GM19099 (cell line): ENCODE data around the gene ZSCAN23.

Source experiments
- POLR2A ChIP-seq: IDR thresholded peaks from 3 replicates; pipeline ENCODE4 v1.6.1; 2011; ENCODE audit warnings: low read depth; ENCODE audit not compliant: insufficient read length; ENCODE audit errors: extremely low read depth

Gene ZSCAN23

DNA sequence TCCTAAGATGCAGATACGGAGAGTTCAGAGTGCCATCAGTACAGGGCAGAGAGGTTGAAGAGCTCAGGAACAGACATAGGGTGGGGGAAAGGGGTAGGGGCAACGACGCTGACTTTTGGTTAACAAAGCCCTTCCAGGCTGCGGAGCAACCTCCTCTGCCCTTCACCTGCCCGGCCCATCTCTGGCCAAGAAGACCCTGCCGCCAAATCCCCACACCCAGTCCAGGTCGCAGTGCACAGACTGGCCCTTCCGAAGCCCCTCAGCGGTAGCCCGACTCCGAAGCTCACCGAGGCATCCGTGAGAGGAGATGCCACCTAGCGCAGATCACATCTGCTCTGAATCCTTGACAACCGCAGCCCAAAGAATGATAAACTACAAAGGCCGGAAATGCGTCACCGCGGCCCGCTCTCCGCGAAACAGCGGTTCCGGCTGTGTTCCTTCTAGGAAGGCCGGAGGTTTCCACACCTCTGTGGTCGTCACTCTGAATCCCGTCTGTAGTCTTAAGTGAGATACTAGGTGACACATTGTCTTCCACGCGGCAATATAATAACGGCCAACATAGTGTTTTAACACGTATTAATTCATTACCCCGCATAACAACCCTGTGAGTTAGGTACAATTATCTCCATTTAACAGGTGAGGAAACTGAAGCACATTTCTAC lies at the start of gene ZSCAN23:
TSS of gene ZSCAN23 (minus strand) at position 380 of the 662 bp plus-strand sequence. CDS start 7,225 bp downstream, outside the sequence.
- peak; percentile 83 for TF ChIP-seq POLR2A

DNA sequence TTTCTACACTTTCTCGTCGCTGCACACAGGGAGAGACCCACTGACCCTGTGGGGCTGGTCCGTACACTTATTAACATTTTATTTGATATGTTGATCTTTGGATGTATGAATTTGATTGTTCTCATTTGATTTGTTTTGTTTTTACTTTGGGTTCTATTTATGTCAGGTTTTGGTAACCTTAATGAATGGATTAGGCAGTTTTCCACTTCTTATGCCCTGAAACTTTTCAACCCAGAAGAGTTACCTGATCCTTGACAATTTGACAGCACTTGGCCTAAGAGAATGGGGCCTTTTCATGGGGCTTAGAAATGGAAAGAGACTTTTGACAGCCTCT lies 48.7 kb upstream of the ZSCAN23 start:
- no peak for TF ChIP-seq POLR2A

DNA sequence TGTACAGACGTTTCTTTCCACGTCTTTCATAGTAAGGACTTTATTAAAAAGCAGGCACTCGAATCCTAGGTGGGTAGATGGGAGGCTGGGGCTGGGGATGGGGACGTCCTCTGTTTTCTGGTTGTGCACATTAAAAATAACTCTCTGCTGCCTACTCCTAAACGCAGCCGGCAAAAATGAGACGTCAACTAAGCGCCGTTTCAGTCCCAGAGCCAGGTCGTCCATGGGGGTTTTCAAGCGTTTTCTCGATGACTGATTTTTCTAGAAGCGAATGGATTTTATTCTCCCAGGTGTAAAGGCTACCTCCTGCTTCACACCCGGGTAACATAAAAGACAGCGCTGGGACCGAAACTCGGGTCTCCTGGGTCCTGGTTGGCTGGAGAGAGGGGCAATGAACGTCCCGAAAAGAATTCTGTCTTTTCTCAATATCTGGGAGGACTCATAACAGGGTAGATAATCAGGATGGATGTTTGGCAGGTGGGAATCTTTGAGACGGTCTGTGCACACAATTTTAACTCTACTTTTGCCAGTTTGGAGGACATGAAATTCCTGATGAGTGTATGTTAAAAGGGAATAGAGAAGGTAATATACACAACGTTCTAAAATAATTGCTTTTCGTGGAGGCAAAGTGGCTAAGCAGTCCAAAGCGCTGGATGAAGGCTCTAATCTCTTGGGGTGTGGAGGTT lies 47.1 kb upstream of the ZSCAN23 start:
- no peak for TF ChIP-seq POLR2A

DNA sequence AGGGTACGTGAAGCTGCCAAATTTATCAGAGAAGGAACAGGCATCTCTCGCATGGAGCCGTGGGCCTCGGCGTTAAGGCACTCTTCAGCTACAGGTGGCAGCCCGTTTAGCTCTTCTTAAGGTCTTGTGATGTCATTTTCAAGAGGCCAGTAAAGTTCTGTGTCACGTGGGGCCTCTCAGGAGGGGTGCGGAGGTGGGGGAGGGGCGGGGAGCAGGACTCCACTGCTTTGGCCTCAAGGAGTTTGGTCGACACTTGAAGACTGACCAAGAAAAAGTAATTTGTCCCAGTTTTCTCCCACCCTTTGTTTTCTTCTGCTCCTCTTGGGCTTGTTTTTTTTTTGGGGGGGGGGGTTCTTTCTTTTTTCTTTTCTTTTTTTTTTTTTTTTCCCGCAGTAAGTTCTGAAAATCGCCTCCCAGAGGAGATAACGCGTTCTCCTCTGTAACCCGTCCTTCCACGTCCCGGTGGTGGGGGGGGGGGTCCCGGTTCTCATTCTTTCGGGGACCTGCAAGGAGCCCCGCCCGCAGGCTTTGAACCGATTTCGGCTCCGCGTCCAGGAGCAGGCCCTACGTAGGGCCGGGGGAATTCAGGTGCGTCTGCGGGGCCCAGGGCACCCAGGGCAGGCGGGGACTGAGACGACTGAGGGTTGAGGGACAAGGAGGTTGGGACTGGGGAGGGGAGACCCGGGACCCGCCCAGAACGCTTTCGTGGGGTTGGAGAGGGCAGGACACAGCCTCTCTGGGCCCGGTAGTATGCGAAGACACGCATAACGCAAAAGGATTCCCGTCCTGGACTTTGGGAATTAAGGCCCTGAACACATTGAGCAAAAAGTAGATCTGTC lies 46.3 kb upstream of the ZSCAN23 start:
- TF ChIP-seq POLR2A = peak; percentile 32

DNA sequence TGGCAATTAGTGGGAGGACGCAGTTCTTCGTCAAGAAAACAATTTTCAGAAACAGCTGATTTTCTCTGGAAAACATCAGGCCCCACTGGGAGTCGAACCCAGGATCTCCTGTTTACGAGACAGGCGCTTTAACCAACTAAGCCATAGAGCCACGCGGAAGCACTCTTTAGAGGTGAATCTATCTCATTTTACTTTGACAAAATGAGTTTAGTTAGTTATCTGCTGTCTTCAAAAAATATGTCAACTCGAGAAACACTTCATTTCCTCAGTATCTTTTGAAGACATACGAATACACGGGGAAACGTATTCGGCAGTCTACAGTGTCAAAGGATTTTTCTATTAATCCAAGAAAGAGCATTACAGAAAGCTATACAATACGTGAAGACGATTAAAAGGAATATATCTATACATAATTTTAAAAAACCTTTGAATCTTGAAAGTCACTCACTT lies 45.6 kb upstream of the ZSCAN23 start:
- TF ChIP-seq POLR2A = no peak

DNA sequence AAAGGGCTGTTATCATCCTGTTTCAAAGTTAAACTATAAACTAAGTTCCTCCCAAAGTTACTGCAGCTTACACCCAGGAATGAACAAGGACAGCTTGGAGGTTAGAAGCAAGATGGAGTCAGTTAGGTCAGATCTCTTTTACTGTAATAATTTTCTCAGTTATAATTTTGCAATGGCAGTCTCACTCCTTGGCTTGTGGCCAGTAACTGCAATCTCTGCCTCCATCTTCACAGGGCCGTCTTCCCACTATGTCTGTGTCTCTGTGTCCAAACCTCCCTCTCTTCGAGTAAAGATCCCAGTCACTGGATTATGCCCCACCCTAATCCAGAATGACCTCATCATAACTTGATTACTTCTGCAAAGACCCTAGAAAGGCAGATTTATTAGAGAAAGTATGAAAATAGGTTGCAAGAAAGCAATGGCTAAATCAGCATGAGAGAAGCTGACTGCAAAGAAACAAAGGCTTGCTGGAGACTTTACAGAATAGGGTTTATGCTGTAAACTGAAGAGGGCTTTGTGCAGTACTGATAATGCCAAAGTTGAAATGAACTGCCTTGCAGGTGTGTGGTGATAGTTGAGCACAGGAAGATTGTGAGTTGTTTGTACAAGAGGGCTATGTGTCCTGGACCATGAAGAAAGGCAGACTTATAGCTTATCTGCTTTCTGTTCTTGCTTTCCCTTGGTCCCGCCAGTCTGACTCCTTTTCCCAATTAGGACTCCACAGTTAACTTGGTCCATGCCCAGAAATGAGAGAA lies 43.9 kb upstream of the ZSCAN23 start:
- no peak for TF ChIP-seq POLR2A

DNA sequence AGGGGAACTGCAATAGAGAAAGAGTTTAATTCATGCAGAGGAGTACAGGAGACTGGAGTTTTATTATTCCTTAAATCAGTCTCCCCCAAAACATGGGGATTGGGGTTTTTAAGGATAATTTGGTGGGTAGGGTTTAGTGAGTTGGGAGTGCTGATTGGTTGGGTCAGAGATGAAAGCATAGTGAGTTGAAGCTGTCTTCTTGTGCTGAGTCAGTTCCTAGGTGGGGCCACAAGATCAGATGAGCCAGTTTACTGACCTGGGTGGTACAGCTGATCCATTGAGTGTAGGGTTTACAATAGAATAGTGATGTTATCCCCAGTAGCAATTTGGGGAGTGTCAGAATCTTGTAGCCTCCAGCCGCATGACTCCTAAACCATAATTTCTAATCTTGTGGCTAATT lies 43.2 kb upstream of the ZSCAN23 start:
- no peak for TF ChIP-seq POLR2A

DNA sequence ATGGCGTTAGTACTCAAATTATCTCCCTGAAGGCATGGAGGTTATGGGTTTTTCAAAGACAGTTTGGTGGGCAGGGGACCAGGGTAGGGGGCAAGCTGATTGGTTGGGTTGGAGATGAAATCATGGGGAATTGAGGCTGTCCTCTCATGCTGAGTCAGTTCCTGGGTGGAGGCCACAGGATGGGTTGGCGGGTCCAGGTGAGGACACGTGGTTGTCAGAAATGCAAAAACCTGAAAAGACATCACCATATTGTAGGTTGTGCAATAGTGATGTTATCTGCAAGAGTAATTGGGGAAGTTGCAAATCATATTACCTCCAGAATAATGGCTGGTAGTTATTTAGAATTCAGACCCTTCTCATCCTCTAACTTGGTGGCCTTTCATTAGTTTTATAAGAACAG lies 42.2 kb upstream of the ZSCAN23 start:
- TF ChIP-seq POLR2A = no peak

DNA sequence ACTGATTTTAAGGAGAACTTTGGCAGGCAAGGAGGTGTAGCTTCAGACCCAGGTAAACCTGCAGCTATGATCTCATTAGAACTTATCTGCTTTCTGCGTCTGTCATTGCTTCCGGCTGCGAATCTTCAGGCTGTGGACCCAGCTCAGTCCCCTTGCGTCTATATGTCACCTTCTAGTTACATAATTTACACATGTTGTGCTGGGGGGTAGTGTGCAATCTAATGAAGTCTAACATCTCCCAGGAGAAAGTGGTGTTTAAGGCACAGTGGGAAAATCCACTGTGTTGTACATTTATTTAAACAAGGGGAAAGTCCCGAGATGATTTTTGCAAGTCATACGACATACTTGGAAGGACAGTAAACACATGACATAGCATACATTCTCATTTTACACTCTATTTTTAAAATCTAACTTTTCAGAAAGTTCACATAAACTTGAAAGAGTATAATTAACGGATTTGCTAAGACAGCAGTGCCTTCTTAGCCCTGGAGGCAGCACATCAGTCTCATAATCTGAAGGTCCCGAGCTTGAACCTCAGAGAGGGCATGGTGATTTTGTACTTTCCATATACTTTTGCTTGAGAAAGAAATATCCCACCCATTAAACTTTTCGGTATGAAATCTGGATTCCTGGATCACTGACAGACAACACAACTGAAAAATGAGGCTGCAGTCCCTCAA lies 37.1 kb upstream of the ZSCAN23 start:
- TF ChIP-seq POLR2A = no peak

DNA sequence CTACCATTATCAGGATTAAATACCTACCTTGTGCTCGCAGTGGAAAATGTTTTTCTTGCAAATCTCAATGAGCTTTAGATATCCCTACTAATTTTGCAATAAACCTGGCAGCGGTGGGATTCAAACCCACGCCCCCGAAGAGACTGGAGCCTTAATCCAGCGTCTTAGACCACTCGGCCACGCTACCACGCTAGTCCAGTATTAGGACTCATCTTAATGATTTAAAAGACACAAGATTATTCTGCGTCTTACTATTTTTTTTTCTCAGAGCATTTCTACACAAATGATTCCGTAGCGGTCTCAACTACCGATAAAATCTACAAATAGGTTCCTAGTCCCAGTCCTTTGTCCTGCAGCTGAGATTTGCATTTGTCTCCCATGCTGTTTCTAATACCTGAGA lies 35.2 kb upstream of the ZSCAN23 start:
- TF ChIP-seq POLR2A = no peak

DNA sequence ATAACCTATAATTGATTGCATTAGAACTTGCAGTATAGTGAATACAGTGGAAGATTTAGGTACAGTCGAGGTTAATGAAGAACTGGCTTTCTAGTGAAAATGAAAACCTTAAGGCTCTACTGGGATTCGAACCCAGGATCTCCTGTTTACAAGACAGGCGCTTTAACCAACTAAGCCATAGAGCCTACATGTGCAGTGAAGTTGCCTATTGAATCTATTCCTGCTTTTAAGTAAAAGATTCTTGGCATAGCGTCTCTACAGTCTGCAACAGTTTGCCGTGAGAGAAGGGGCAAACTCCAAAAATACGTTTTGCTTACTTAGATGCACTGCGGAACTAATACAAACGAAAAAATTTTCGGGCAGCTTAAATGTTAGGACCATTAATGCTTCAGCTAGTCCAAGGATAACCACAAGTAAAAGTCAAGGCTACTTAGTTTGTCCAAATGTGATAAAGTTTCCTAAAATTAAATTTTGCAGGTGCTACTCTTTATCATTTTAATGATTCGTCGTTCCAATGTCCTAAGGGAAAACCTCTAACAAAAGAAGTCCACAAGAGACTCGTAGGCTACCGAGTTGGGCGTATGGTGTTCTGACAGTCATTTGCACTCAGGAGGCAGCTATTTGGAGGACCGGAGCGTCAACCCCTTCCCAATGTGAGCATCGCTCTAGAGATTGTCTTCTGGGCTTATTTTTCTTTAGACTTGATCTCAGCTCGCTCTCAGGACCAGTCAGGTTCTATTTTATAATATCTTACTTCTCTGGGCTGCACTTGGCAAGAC lies 31.3 kb upstream of the ZSCAN23 start:
- no peak for TF ChIP-seq POLR2A

DNA sequence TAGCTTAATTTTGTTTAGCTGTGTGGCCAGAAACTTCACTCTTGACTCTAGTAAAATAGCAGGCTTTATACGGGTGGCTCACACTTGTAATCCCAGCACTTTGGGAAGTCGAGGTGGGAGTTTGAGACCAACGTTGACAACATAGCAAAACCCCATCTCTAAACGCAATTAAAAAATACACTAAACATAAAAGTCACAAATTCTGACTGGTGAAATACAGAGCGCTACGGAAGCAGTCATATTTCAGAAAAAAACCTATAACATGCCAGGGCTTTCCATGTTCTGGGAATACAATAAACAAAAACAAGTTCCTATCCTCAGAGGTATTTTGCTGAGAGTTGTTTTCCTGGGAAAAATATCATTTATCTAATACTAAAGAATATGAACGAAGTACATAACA lies 24.8 kb upstream of the ZSCAN23 start:
- no peak for TF ChIP-seq POLR2A

DNA sequence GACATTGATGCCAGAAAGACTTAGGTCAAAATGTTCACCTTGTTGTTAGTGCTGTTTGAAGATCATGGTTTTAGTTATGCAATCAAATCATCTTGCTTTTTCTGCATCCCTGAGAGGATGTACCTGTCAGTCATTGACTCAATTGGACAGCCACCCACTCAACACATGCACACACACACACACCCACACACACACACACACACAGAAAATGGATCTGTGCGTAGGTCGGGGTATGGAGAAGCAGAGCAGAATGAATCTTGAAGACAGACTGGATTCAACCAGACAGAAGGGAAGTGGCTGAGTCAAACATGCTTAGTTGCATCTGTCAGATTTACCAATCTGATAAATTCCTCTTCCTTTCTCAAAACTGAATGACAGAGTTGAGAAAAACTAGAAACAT lies 19.1 kb upstream of the ZSCAN23 start:
- no peak for TF ChIP-seq POLR2A

DNA sequence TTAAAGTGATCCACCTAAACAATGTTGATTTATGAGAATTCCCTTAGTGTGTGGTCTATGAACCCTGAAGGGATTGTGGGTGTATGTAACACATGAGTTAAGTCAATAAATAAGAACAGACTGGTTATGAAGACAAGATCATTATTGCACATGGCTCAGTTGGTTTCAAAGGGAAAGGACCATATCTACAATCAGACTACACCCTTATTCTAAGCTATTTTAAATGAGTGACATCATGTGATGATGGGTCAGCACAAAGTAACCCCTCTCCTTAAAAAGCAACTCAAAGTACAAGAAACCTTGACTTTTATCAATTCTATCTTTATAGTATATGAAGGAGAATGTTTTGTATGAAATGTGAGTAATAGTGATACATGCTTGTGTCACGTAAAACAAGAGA lies 15.3 kb upstream of the ZSCAN23 start:
- TF ChIP-seq POLR2A = no peak
